ENCODE measurements around the gene ZNF467. TPM values are rescaled to one million over a fixed set of nuclear protein-coding genes. Genes with fewer than 3 reads are reported as not detected.

ZNF467 gene
- total RNA-seq, 2 donors from 2014 or later, result 4.6 to 7.4 TPM

GRCh38 chr7:149816794-149817193 lies 43.4 kb upstream of the ZNF467 start:
- no peaks in the 10 kb centered on the region for H3K4me1 ChIP-seq (ENCODE audit: control insufficient read depth in 1 of 2, low read depth in 2 of 2)
- H3K36me3 ChIP-seq, result no peaks in the 10 kb centered on the region
- no peak for DNase-seq (ENCODE audit: low spot score)
- H3K9me3 ChIP-seq, result no peaks in the 10 kb centered on the region
- TF ChIP-seq, protein P1, sequence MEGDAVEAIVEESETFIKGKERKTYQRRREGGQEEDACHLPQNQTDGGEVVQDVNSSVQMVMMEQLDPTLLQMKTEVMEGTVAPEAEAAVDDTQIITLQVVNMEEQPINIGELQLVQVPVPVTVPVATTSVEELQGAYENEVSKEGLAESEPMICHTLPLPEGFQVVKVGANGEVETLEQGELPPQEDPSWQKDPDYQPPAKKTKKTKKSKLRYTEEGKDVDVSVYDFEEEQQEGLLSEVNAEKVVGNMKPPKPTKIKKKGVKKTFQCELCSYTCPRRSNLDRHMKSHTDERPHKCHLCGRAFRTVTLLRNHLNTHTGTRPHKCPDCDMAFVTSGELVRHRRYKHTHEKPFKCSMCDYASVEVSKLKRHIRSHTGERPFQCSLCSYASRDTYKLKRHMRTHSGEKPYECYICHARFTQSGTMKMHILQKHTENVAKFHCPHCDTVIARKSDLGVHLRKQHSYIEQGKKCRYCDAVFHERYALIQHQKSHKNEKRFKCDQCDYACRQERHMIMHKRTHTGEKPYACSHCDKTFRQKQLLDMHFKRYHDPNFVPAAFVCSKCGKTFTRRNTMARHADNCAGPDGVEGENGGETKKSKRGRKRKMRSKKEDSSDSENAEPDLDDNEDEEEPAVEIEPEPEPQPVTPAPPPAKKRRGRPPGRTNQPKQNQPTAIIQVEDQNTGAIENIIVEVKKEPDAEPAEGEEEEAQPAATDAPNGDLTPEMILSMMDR (IDR thresholded peaks at IDR 0.05), result no peak
- no peaks in the 10 kb centered on the region for H3K27me3 ChIP-seq (replicated peaks; ENCODE audit: insufficient read depth)
- H3K27ac ChIP-seq, result no peak overlapping the region
- no peak for ATAC-seq (ENCODE audit: insufficient number of reproducible peaks, low FRiP score, low read depth)
- H3K4me3 ChIP-seq, result no peak overlapping the region

GRCh38 chr7:149816267-149816751 lies 42.9 kb upstream of the ZNF467 start:
- TF ChIP-seq, protein P1 (IDR thresholded peaks at IDR 0.05), result no peak
- no peak overlapping the region for H3K27ac ChIP-seq
- DNase-seq (ENCODE audit: low spot score) (no peak), ATAC-seq (ENCODE audit: insufficient number of reproducible peaks, low FRiP score, low read depth) (no peak)
- H3K4me3 ChIP-seq, result no peak overlapping the region
- no peaks in the 10 kb centered on the region for H3K4me1 ChIP-seq (ENCODE audit: control insufficient read depth in 1 of 2, low read depth in 2 of 2)
- H3K27me3 ChIP-seq (replicated peaks; ENCODE audit: insufficient read depth), result no peaks in the 10 kb centered on the region
- H3K9me3 ChIP-seq, result no peaks in the 10 kb centered on the region
- H3K36me3 ChIP-seq, result no peaks in the 10 kb centered on the region

DNA sequence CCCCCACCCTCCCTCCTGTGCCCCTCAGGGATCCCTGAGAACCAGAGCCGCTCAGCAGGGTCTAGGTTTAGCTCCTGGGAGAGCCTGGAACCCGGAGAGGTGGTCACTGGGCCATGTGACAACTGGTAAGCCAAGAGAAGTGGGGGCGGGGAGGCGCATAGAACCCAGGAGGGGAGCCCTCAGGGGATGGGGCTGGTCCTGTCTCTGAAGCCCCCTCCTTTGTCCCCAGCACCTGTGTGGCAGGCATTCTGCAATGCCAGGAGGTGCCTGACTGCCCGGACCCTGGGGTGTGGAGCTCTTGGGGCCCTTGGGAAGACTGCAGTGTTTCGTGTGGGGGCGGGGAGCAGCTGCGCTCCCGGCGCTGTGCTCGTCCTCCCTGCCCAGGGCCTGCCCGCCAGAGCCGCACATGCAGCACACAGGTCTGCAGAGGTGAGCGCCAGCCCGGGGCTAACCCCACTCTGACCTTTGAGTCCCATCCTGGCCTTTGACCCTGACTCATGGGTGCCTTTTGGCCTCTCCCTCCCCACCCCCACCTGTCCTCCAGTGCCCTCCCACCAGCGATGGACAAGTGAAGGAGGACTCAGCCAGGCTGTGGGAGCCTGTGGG lies 42.4 kb upstream of the ZNF467 start:
- ATAC-seq (ENCODE audit: insufficient number of reproducible peaks, low FRiP score, low read depth) (no peak), DNase-seq (ENCODE audit: low spot score) (no peak)
- no peak overlapping the region for H3K4me3 ChIP-seq
- no peaks in the 10 kb centered on the region for H3K27me3 ChIP-seq (replicated peaks; ENCODE audit: insufficient read depth)
- H3K4me1 ChIP-seq (ENCODE audit: control insufficient read depth in 1 of 2, low read depth in 2 of 2), result no peaks in the 10 kb centered on the region
- no peaks in the 10 kb centered on the region for H3K9me3 ChIP-seq
- no peaks in the 10 kb centered on the region for H3K36me3 ChIP-seq
- H3K27ac ChIP-seq, result no peak overlapping the region
- TF ChIP-seq, protein P1 (IDR thresholded peaks at IDR 0.05), result no peak

DNA sequence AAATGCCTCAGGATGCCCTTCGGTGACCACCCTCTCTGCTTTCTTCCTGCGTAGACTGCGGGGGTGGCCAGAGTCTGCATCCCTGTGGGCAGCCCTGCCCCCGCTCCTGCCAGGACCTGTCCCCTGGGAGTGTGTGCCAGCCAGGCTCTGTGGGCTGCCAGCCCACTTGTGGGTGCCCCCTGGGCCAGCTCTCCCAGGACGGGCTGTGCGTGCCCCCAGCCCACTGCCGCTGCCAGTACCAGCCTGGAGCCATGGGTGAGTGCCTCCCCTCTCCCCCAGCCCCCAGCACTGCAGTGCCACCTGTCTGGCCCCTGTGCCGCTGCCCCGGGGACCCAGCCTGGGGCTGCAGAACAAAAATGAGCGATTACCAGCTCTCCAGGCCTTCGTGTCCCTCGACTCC lies 41.7 kb upstream of the ZNF467 start:
- Histone ChIP-seq H3K4me1 (ENCODE audit: control insufficient read depth in 1 of 2, low read depth in 2 of 2) (no peaks in the 10 kb centered on the region), H3K9me3 (no peaks in the 10 kb centered on the region), H3K27me3 (replicated peaks; ENCODE audit: insufficient read depth) (no peaks in the 10 kb centered on the region), H3K36me3 (no peaks in the 10 kb centered on the region), H3K4me3 (no peak overlapping the region), H3K27ac (no peak overlapping the region)
- TF ChIP-seq, protein P1 (IDR thresholded peaks at IDR 0.05), result no peak
- no peak for DNase-seq (ENCODE audit: low spot score)
- ATAC-seq (ENCODE audit: insufficient number of reproducible peaks, low FRiP score, low read depth), result no peak

DNA sequence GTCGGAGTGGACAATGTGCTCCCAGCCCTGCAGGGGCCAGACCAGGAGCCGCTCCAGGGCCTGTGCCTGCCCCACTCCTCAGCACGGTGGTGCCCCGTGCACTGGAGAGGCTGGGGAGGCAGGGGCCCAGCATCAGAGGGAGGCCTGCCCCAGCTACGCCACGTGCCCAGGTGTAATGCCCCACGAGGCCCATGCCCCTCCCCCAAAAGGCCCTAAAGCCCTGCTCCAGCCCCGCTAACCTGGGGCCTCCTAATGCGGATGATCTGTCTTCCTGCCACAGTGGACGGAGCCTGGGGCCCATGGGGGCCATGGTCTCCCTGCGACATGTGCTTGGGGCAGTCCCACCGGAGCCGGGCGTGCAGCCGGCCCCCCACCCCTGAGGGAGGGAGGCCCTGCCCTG lies 41.1 kb upstream of the ZNF467 start:
- Histone ChIP-seq H3K9me3 (no peaks in the 10 kb centered on the region), H3K27me3 (replicated peaks; ENCODE audit: insufficient read depth) (no peaks in the 10 kb centered on the region), H3K36me3 (no peaks in the 10 kb centered on the region), H3K4me3 (no peak overlapping the region), H3K4me1 (ENCODE audit: control insufficient read depth in 1 of 2, low read depth in 2 of 2) (no peaks in the 10 kb centered on the region), H3K27ac (no peak overlapping the region)
- DNase-seq (ENCODE audit: low spot score) (no peak), ATAC-seq (ENCODE audit: insufficient number of reproducible peaks, low FRiP score, low read depth) (no peak)
- TF ChIP-seq, protein P1 (IDR thresholded peaks at IDR 0.05), result no peak
